IMR-90 (cell line): ENCODE measurements around the gene DCAF10. TPM values are rescaled to one million over a fixed set of nuclear protein-coding genes. Genes with fewer than 3 reads are reported as not detected.

Source experiments
- ATAC-seq: fragments of 200-7000 bp; cut with Tn5 transposase; 2 replicates; pipeline ENCODE4 v1.9.1; 2020; ENCODE audit warnings: low read depth, mild to moderate bottlenecking, moderate library complexity
- BruUV-seq: library from RNA; stranded (reverse); fragments of 400-500 nt; replicated peaks from 2 replicates; lab custom pipeline; 2021; lab: Mats Ljungman, UMichigan
- CTCF ChIA-PET: fragments of 300-600 bp; formaldehyde crosslinking; extraction: SDS; loops from one replicate; lab custom pipeline; 2021; ENCODE audit warnings: antibody characterized with exemption; lab: Yijun Ruan, JAX
- POLR2A ChIA-PET: fragments of 300-600 bp; sonication (Branson Sonifier 250); formaldehyde crosslinking; loops from one replicate; lab custom pipeline; 2022; ENCODE audit warnings: antibody characterized with exemption; ENCODE audit not compliant: unreplicated experiment; lab: Charles Lee
- DNase-seq: peaks from one replicate; pipeline ENCODE4 v3.0.0; 2013
- H2AFZ ChIP-seq: replicated peaks from 2 replicates; pipeline ENCODE3; 2013; ENCODE audit warnings: low read length, mild to moderate bottlenecking; ENCODE audit not compliant: poor library complexity
- H2AK5ac ChIP-seq: 2 replicates; pipeline ENCODE4 v1.6.1; 2013; ENCODE audit warnings: low read depth, low read length, inconsistent platforms
- H2AK9ac ChIP-seq: replicated peaks from 2 replicates; pipeline ENCODE3; 2013; ENCODE audit warnings: mild to moderate bottlenecking, low read depth, low read length, moderate library complexity; ENCODE audit not compliant: poor library complexity
- H2BK120ac ChIP-seq: 2 replicates; pipeline ENCODE4 v1.6.1; 2013; ENCODE audit warnings: low read depth, low read length, inconsistent platforms
- H2BK15ac ChIP-seq: 3 replicates; pipeline ENCODE4 v1.6.1; 2013; ENCODE audit warnings: low read depth, low read length, inconsistent platforms
- H2BK20ac ChIP-seq: 2 replicates; pipeline ENCODE4 v1.6.1; 2013; ENCODE audit warnings: low read depth, mild to moderate bottlenecking, inconsistent platforms, low read length, moderate library complexity
- H2BK5ac ChIP-seq: 2 replicates; pipeline ENCODE4 v1.6.1; 2013; ENCODE audit warnings: mild to moderate bottlenecking, low read depth, low read length, inconsistent platforms; ENCODE audit not compliant: poor library complexity, severe bottlenecking
- H3K14ac ChIP-seq: replicated peaks from 2 replicates; pipeline ENCODE4 v1.6.1; 2013; ENCODE audit warnings: low read depth, low read length, inconsistent platforms
- H3K18ac ChIP-seq: 2 replicates; pipeline ENCODE4 v1.6.1; 2013; ENCODE audit warnings: low read depth, low read length, control low read depth
- H3K23ac ChIP-seq: 2 replicates; pipeline ENCODE4 v1.6.1; 2013; ENCODE audit warnings: low read depth, low read length, inconsistent platforms
- H3K27ac ChIP-seq: 2 replicates; pipeline ENCODE4 v1.5.1; 2013; ENCODE audit warnings: mild to moderate bottlenecking, control low read depth, low read length; ENCODE audit not compliant: insufficient read depth
- H3K27me3 ChIP-seq: 2 replicates; pipeline ENCODE4 v1.6.1; 2013; ENCODE audit warnings: low read length; ENCODE audit not compliant: control insufficient read depth, insufficient read depth
- H3K36me3 ChIP-seq: 2 replicates; pipeline ENCODE4 v1.6.1; 2013; ENCODE audit warnings: low read length, mixed read lengths; ENCODE audit not compliant: control insufficient read depth, insufficient read depth
- H3K4ac ChIP-seq: 2 replicates; pipeline ENCODE4 v1.6.1; 2013; ENCODE audit warnings: low read depth, low read length, inconsistent platforms
- H3K4me1 ChIP-seq: 2 replicates; pipeline ENCODE4 v1.6.1; 2013; ENCODE audit warnings: low read length, mixed read lengths; ENCODE audit not compliant: control insufficient read depth, insufficient read depth
- H3K4me2 ChIP-seq: 2 replicates; pipeline ENCODE4 v1.6.1; 2013; ENCODE audit warnings: low read depth, mild to moderate bottlenecking, control low read depth, low read length, moderate library complexity
- H3K4me3 ChIP-seq: 2 replicates; pipeline ENCODE4 v1.5.1; 2013; ENCODE audit warnings: low read depth, mild to moderate bottlenecking, control low read depth, low read length, moderate library complexity; ENCODE audit not compliant: insufficient read depth
- H3K56ac ChIP-seq: 2 replicates; pipeline ENCODE4 v1.6.1; 2013; ENCODE audit warnings: low read length, inconsistent platforms; ENCODE audit not compliant: insufficient read depth; ENCODE audit errors: extremely low read depth
- H3K79me1 ChIP-seq, 2 experiments: 2 replicates each; pipeline ENCODE4 v1.6.1; 2013; ENCODE audit warnings: low read length in 2 of 2, inconsistent platforms in 1 of 2, low read depth in 1 of 2
- H3K9ac ChIP-seq: 2 replicates; pipeline ENCODE4 v1.6.1; 2013; ENCODE audit warnings: low read depth, low read length, control low read depth
- H3K9me1 ChIP-seq: 2 replicates; pipeline ENCODE4 v1.6.1; 2013; ENCODE audit warnings: low read length, inconsistent platforms; ENCODE audit not compliant: insufficient read depth
- H3K9me3 ChIP-seq: 2 replicates; pipeline ENCODE4 v1.6.1; 2013; ENCODE audit warnings: low read length; ENCODE audit not compliant: control insufficient read depth, insufficient read depth
- H4K20me1 ChIP-seq: 2 replicates; pipeline ENCODE4 v1.6.1; 2013; ENCODE audit warnings: low read length, inconsistent platforms; ENCODE audit not compliant: insufficient read depth
- H4K5ac ChIP-seq: 2 replicates; pipeline ENCODE4 v1.6.1; 2013; ENCODE audit warnings: mild to moderate bottlenecking, low read depth, low read length, control low read depth
- H4K8ac ChIP-seq, 2 experiments: 2 replicates each; pipeline ENCODE4 v1.6.1; 2013; ENCODE audit warnings: low read depth in 2 of 2, low read length in 2 of 2, control low read depth in 1 of 2, inconsistent platforms in 1 of 2
- H4K91ac ChIP-seq: 2 replicates; pipeline ENCODE4 v1.6.1; 2013; ENCODE audit warnings: low read depth, low read length, inconsistent platforms; ENCODE audit not compliant: insufficient read depth
- BHLHE40 ChIP-seq: fragments of 150-350 bp; IDR thresholded peaks from 2 replicates; pipeline ENCODE4 v1.6.1; 2016; ENCODE audit warnings: mild to moderate bottlenecking, low read depth, low read length
- CHD1 ChIP-seq: IDR thresholded peaks from 2 replicates; pipeline ENCODE4 v1.6.1; 2012; ENCODE audit warnings: low read depth, low read length, improper control_type of control experiment
- CTCF ChIP-seq: conservative IDR thresholded peaks from 2 replicates; pipeline ENCODE4 v1.5.1; 2012; ENCODE audit warnings: mild to moderate bottlenecking, low read depth, low read length, improper control_type of control experiment
- ELK1 ChIP-seq: fragments of 150-350 bp; IDR thresholded peaks from 2 replicates; pipeline ENCODE4 v1.6.1; 2016; ENCODE audit warnings: low read depth, mild to moderate bottlenecking, low read length, moderate library complexity, borderline replicate concordance
- MXI1 ChIP-seq: IDR thresholded peaks from 2 replicates; pipeline ENCODE4 v1.6.1; 2012; ENCODE audit warnings: low read depth, mild to moderate bottlenecking, low read length, moderate library complexity, borderline replicate concordance
- POLR2A ChIP-seq: IDR thresholded peaks from 2 replicates; pipeline ENCODE4 v1.6.1; 2012; ENCODE audit warnings: mild to moderate bottlenecking, low read depth, low read length
- RAD21 ChIP-seq: IDR thresholded peaks from 2 replicates; pipeline ENCODE4 v1.6.1; 2012; ENCODE audit warnings: low read length, improper control_type of control experiment
- RCOR1 ChIP-seq: IDR thresholded peaks from 2 replicates; pipeline ENCODE4 v1.6.1; 2012; ENCODE audit warnings: mild to moderate bottlenecking, low read length, improper control_type of control experiment; ENCODE audit not compliant: insufficient replicate concordance
- RFX5 ChIP-seq: IDR thresholded peaks from 2 replicates; pipeline ENCODE4 v1.8.0; 2012; ENCODE audit warnings: low read depth, mild to moderate bottlenecking, low read length, moderate library complexity
- SMC3 ChIP-seq: fragments of 150-350 bp; IDR thresholded peaks from 2 replicates; pipeline ENCODE4 v1.6.1; 2016; ENCODE audit warnings: low read depth, mild to moderate bottlenecking, antibody characterized with exemption, low read length, moderate library complexity
- USF2 ChIP-seq: fragments of 150-350 bp; IDR thresholded peaks from 2 replicates; pipeline ENCODE4 v1.6.1; 2017; ENCODE audit warnings: mild to moderate bottlenecking, antibody characterized with exemption, low read length, low read depth
- WGBS, 2 experiments: methylation state at CpG; one replicate each; pipeline versions ENCODE4 v1.1.5 to v1.1.7; 2013; ENCODE audit warnings: missing lambda C conversion rate in 2 of 2; ENCODE audit not compliant: insufficient read length in 1 of 2; ENCODE audit errors: extremely low coverage in 2 of 2; 5-methylcytosine and 5-hydroxymethylcytosine counted together
- dilution Hi-C: fragments of 300-500 bp; cut with HindIII; formaldehyde crosslinking; loops from one replicate; pipeline ENCODE4 v1.14.3; 2018; ENCODE audit warnings: low sequenced_read_pairs; ENCODE audit not compliant: unreplicated experiment
- in situ Hi-C: fragments of 300-500 bp; cut with MboI; formaldehyde crosslinking; loops from 3 replicates; pipeline ENCODE4 v1.14.3; 2019; ENCODE audit warnings: low sequenced_read_pairs, inconsistent platforms, mixed read lengths
- intact Hi-C: fragments of 100-400 bp; cut with micrococcal nuclease; formaldehyde crosslinking; loops from 2 replicates; pipeline ENCODE4 v1.10.0; 2022
- polyA plus RNA-seq, 3 experiments: library from polyadenylated mRNA; depleted of rRNA; stranded (reverse); fragments of >200 nt; gene quantifications; 2 replicates each; pipeline ENCODE4 v1.2.3, GENCODE V29; 2012; ENCODE audit warnings: low replicate concordance in 1 of 3
- total RNA-seq: library from RNA; depleted of rRNA; stranded (reverse); fragments of >200 nt; gene quantifications from 2 replicates; pipeline ENCODE4 v1.2.3, GENCODE V29; 2012

DCAF10 gene
- total and polyA plus RNA-seq, 2 of the 4 experiments (the other 2 are of a cell fraction) = 17.1 to 19.4 TPM

- ATAC-seq (no peak), DNase-seq (no peak)
- H3K27me3 ChIP-seq = no peaks in the 10 kb centered on the region
- H4K5ac ChIP-seq = no peak overlapping the region
- no peak overlapping the region for H2BK5ac ChIP-seq
- peaks cover 20 to 47% of the 10 kb centered on the region in 2 experiments for H3K79me1 ChIP-seq
- H2AK5ac ChIP-seq = no peak overlapping the region
- no peak overlapping the region for H2AFZ ChIP-seq
- H3K4me2 ChIP-seq = no peak overlapping the region
- ChIA-PET CTCF (no interaction called here), POLR2A (no interaction called here)
- H4K91ac ChIP-seq = no peak overlapping the region
- no peak overlapping the region for H2BK15ac ChIP-seq
- no peak overlapping the region for H2BK120ac ChIP-seq
- intact Hi-C loops (no loop called here), in situ Hi-C loops (no loop called here), dilution Hi-C loops (no loop called here)
- no TSS peak for BruUV-seq
- H2AK9ac ChIP-seq = no peak overlapping the region
- H4K8ac ChIP-seq = no peak overlapping the region
- 50% methylated on average over 1 of the region's 4 CpGs; no CpG with 5 or more reads in 1 of the 2 experiments for WGBS, 2 experiments
- H3K4me1 ChIP-seq = peaks cover 4% of the 10 kb centered on the region
- no peaks in the 10 kb centered on the region for H3K9me3 ChIP-seq
- no peak overlapping the region for H3K4ac ChIP-seq
- H4K20me1 ChIP-seq = peaks cover 32% of the 10 kb centered on the region; the same call in 1 of the 2 replicates
- no peak overlapping the region for H3K14ac ChIP-seq
- H3K36me3 ChIP-seq = peaks cover 8% of the 10 kb centered on the region
- H3K18ac ChIP-seq = no peak overlapping the region
- TF ChIP-seq RFX5 (no peak), RCOR1 (no peak), SMC3 (no peak), RAD21 (no peak), ELK1 (no peak), CHD1 (no peak), USF2 (no peak), BHLHE40 (no peak), MXI1 (no peak), POLR2A (no peak), CTCF (no peak)
- no peak overlapping the region for H2BK20ac ChIP-seq
- H3K9ac ChIP-seq = no peak overlapping the region
- H3K27ac ChIP-seq = no peak overlapping the region
- no peak overlapping the region for H3K23ac ChIP-seq
- no peak overlapping the region for H3K56ac ChIP-seq
- H3K9me1 ChIP-seq = peaks cover 3% of the 10 kb centered on the region; the same call in 1 of the 2 replicates
- no peak overlapping the region for H3K4me3 ChIP-seq
Observed at GRCh38 chr9:37806271-37806670, 5.7 kb downstream of the DCAF10 start.
